DND-41 (cell line): ENCODE data around the gene ARL6IP4.

Source experiments
- EZH2 ChIP-seq: IDR thresholded peaks from 3 replicates; pipeline ENCODE4 v1.6.1; 2012; ENCODE audit warnings: borderline replicate concordance, low read depth, mild to moderate bottlenecking, moderate library complexity, low read length, inconsistent platforms; ENCODE audit not compliant: severe bottlenecking
- TF ChIP-seq, protein P1 (sequence below): IDR thresholded peaks from 2 replicates; pipeline ENCODE4 v1.5.1; 2012; ENCODE audit warnings: borderline replicate concordance, low read length, moderate library complexity, mild to moderate bottlenecking; ENCODE audit not compliant: poor library complexity, severe bottlenecking; ENCODE audit errors: extremely low read depth

GRCh38 chr12:122977153-122977552 lies 3.3 kb upstream of the ARL6IP4 start:
- TF ChIP-seq, protein P1, sequence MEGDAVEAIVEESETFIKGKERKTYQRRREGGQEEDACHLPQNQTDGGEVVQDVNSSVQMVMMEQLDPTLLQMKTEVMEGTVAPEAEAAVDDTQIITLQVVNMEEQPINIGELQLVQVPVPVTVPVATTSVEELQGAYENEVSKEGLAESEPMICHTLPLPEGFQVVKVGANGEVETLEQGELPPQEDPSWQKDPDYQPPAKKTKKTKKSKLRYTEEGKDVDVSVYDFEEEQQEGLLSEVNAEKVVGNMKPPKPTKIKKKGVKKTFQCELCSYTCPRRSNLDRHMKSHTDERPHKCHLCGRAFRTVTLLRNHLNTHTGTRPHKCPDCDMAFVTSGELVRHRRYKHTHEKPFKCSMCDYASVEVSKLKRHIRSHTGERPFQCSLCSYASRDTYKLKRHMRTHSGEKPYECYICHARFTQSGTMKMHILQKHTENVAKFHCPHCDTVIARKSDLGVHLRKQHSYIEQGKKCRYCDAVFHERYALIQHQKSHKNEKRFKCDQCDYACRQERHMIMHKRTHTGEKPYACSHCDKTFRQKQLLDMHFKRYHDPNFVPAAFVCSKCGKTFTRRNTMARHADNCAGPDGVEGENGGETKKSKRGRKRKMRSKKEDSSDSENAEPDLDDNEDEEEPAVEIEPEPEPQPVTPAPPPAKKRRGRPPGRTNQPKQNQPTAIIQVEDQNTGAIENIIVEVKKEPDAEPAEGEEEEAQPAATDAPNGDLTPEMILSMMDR, result no peak
- TF ChIP-seq EZH2, result no peak
